Measurements from ENCODE around the gene NCK2. TPM values are rescaled to one million over a fixed set of nuclear protein-coding genes. Genes with fewer than 3 reads are reported as not detected.

The NCK2 gene
- total RNA-seq, 1 donor from 2014 or later, result 42.3 TPM

DNA sequence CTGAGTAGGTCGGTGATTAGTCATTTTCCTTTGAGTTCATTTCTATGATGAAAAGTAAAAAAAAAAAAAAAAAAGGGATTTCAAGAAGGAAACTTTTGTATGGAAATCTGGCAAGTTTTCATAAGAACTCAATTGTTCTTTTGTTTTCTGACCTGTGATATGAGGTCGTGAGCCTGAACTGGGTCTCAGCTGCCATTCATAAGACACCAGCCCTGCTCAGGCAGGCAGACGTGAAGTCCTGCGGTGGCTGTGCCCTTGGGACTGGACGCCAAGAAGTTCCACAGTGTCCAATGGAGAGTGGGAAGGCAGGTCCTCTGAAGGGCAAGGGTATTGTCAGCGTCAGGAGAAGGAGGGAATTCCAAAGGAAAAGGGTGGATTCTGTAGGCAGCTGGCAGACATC is 183.9 kb downstream of the NCK2 start:
- no peak overlapping the region for H3K27ac ChIP-seq (ENCODE audit: low read depth, low read length)
- H3K4me3 ChIP-seq (ENCODE audit: low read length in 3 of 3), result no peak overlapping the region
- H3K9ac ChIP-seq (ENCODE audit: low read depth in 1 of 3, low read length in 3 of 3), result no peak overlapping the region
- H3K27me3 ChIP-seq (ENCODE audit: control insufficient read depth in 3 of 3, insufficient read depth in 3 of 3, low read length in 3 of 3), result no peaks in the 10 kb centered on the region
- no peaks in the 10 kb centered on the region for H3K9me3 ChIP-seq (ENCODE audit: control insufficient read depth in 3 of 3, low read length in 3 of 3)
- H3K36me3 ChIP-seq (ENCODE audit: control insufficient read depth in 3 of 3, insufficient read depth in 3 of 3, low read length in 3 of 3), result no peaks in the 10 kb centered on the region
- H3K4me1 ChIP-seq (ENCODE audit: control insufficient read depth in 3 of 3, insufficient read depth in 3 of 3, low read length in 3 of 3), result peaks cover 0 to 4% (median 3%) of the 10 kb centered on the region in 3 donors

GRCh38 chr2:105929516-105929915 is 184.8 kb downstream of the NCK2 start:
- Histone ChIP-seq H3K9me3 (ENCODE audit: control insufficient read depth in 3 of 3, low read length in 3 of 3) (peaks cover 0 to 2% (median 0%) of the 10 kb centered on the region in 3 donors), H3K4me3 (ENCODE audit: low read length in 3 of 3) (no peak overlapping the region), H3K36me3 (ENCODE audit: control insufficient read depth in 3 of 3, insufficient read depth in 3 of 3, low read length in 3 of 3) (no peaks in the 10 kb centered on the region), H3K27ac (ENCODE audit: low read depth, low read length) (no peak overlapping the region), H3K4me1 (ENCODE audit: control insufficient read depth in 3 of 3, insufficient read depth in 3 of 3, low read length in 3 of 3) (peaks cover 3 to 10% (median 3%) of the 10 kb centered on the region in 3 donors), H3K9ac (ENCODE audit: low read depth in 1 of 3, low read length in 3 of 3) (no peak overlapping the region), H3K27me3 (ENCODE audit: control insufficient read depth in 3 of 3, insufficient read depth in 3 of 3, low read length in 3 of 3) (no peaks in the 10 kb centered on the region)

- H3K4me3 ChIP-seq (ENCODE audit: low read length in 3 of 3), result no peak overlapping the region
- no peak overlapping the region for H3K9ac ChIP-seq (ENCODE audit: low read depth in 1 of 3, low read length in 3 of 3)
- peaks cover 3 to 11% (median 9%) of the 10 kb centered on the region in 3 donors for H3K4me1 ChIP-seq (ENCODE audit: control insufficient read depth in 3 of 3, insufficient read depth in 3 of 3, low read length in 3 of 3)
- H3K9me3 ChIP-seq (ENCODE audit: control insufficient read depth in 3 of 3, low read length in 3 of 3), result peaks cover 0 to 2% (median 0%) of the 10 kb centered on the region in 3 donors
- no peak overlapping the region for H3K27ac ChIP-seq (ENCODE audit: low read depth, low read length)
- no peaks in the 10 kb centered on the region for H3K27me3 ChIP-seq (ENCODE audit: control insufficient read depth in 3 of 3, insufficient read depth in 3 of 3, low read length in 3 of 3)
- no peaks in the 10 kb centered on the region for H3K36me3 ChIP-seq (ENCODE audit: control insufficient read depth in 3 of 3, insufficient read depth in 3 of 3, low read length in 3 of 3)
Measured at GRCh38 chr2:105932582-105932981, 187.9 kb downstream of the NCK2 start.

DNA sequence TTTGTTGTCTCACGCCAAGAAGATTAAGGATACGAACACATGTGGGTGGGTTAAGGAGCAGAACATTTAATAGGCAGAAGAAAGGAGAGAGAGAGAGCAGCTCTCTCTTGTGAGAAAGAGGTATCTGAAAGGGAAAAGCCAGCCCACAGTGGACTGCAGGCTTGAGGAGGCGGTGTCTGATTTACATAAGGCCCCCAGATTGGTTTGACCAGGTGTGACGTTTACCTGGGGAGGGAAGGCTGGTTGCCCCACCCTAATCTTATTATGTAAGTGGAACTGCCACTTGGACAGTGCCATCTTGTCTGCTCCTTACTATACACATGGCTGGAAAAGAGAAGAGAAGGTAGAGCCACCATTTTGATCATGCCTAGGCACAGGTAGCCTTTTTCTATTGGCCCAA is 189.2 kb downstream of the NCK2 start:
- H3K4me3 ChIP-seq (ENCODE audit: low read length in 3 of 3), result no peak overlapping the region
- H3K9ac ChIP-seq (ENCODE audit: low read depth in 1 of 3, low read length in 3 of 3), result peak overlapping the region in 1 of 3 donors; percentile 33
- H3K27me3 ChIP-seq (ENCODE audit: control insufficient read depth in 3 of 3, insufficient read depth in 3 of 3, low read length in 3 of 3), result no peaks in the 10 kb centered on the region
- H3K27ac ChIP-seq (ENCODE audit: low read depth, low read length), result peak overlapping the region; percentile 14
- H3K4me1 ChIP-seq (ENCODE audit: control insufficient read depth in 3 of 3, insufficient read depth in 3 of 3, low read length in 3 of 3), result peaks cover 3 to 11% (median 9%) of the 10 kb centered on the region in 3 donors
- H3K36me3 ChIP-seq (ENCODE audit: control insufficient read depth in 3 of 3, insufficient read depth in 3 of 3, low read length in 3 of 3), result no peaks in the 10 kb centered on the region
- H3K9me3 ChIP-seq (ENCODE audit: control insufficient read depth in 3 of 3, low read length in 3 of 3), result peaks cover 0 to 2% (median 0%) of the 10 kb centered on the region in 3 donors

GRCh38 chr2:105934467-105934866 is 189.8 kb downstream of the NCK2 start:
- H3K27ac ChIP-seq (ENCODE audit: low read depth, low read length), result peak overlapping the region; percentile 14
- peak overlapping the region in 1 of 3 donors; percentile 33 for H3K9ac ChIP-seq (ENCODE audit: low read depth in 1 of 3, low read length in 3 of 3)
- H3K4me1 ChIP-seq (ENCODE audit: control insufficient read depth in 3 of 3, insufficient read depth in 3 of 3, low read length in 3 of 3), result peaks cover 2 to 9% (median 8%) of the 10 kb centered on the region in 3 donors
- peaks cover 0 to 3% (median 0%) of the 10 kb centered on the region in 3 donors for H3K9me3 ChIP-seq (ENCODE audit: control insufficient read depth in 3 of 3, low read length in 3 of 3)
- H3K27me3 ChIP-seq (ENCODE audit: control insufficient read depth in 3 of 3, insufficient read depth in 3 of 3, low read length in 3 of 3), result no peaks in the 10 kb centered on the region
- H3K4me3 ChIP-seq (ENCODE audit: low read length in 3 of 3), result peak overlapping the region in 1 of 3 donors; percentile 16
- H3K36me3 ChIP-seq (ENCODE audit: control insufficient read depth in 3 of 3, insufficient read depth in 3 of 3, low read length in 3 of 3), result no peaks in the 10 kb centered on the region

DNA sequence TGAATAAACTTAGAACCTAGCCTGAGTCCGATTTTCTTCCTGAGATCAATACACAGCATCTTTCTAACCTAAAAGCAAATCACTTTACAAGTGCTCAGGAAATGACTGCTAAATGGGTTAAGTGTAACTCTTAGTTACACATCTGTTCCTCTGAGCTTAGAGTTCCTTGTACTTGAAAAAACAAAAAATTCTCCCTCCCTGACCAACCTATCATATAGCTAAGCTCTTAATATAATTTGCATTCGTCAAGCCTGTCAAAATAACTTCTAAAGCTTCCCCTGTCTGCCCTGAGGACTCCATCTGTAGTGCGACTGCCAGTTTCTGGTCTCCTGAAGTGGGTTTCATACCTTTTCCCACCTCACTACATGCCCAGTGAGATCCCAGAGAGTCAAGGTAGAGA is 190.4 kb downstream of the NCK2 start:
- Histone ChIP-seq H3K4me3 (ENCODE audit: low read length in 3 of 3) (no peak overlapping the region), H3K27me3 (ENCODE audit: control insufficient read depth in 3 of 3, insufficient read depth in 3 of 3, low read length in 3 of 3) (no peaks in the 10 kb centered on the region), H3K4me1 (ENCODE audit: control insufficient read depth in 3 of 3, insufficient read depth in 3 of 3, low read length in 3 of 3) (peaks cover 0 to 9% (median 7%) of the 10 kb centered on the region in 3 donors), H3K27ac (ENCODE audit: low read depth, low read length) (no peak overlapping the region), H3K9ac (ENCODE audit: low read depth in 1 of 3, low read length in 3 of 3) (no peak overlapping the region), H3K36me3 (ENCODE audit: control insufficient read depth in 3 of 3, insufficient read depth in 3 of 3, low read length in 3 of 3) (no peaks in the 10 kb centered on the region), H3K9me3 (ENCODE audit: control insufficient read depth in 3 of 3, low read length in 3 of 3) (peaks cover 0 to 4% (median 0%) of the 10 kb centered on the region in 3 donors)

DNA sequence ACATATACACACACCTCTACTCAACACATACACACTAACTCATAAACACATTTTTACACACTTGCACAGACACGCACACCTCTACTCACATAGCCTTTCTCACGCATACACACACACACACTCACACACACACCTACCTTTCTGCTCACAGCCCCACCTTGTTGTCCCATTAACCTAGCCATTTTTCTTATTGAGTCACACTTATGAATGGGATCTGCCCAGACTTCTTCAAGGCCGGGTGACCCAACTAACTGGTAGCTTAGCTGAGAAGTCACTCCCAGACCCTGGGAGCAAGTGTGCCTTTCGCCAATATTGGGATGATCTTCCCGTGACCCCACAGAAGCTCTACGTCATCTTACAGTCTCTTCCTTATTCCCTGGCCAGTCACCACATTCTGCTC is 192.2 kb downstream of the NCK2 start:
- H3K36me3 ChIP-seq (ENCODE audit: control insufficient read depth in 3 of 3, insufficient read depth in 3 of 3, low read length in 3 of 3), result no peaks in the 10 kb centered on the region
- peaks cover 0 to 4% (median 0%) of the 10 kb centered on the region in 3 donors for H3K9me3 ChIP-seq (ENCODE audit: control insufficient read depth in 3 of 3, low read length in 3 of 3)
- no peak overlapping the region for H3K27ac ChIP-seq (ENCODE audit: low read depth, low read length)
- no peak overlapping the region for H3K4me3 ChIP-seq (ENCODE audit: low read length in 3 of 3)
- H3K9ac ChIP-seq (ENCODE audit: low read depth in 1 of 3, low read length in 3 of 3), result no peak overlapping the region
- no peaks in the 10 kb centered on the region for H3K27me3 ChIP-seq (ENCODE audit: control insufficient read depth in 3 of 3, insufficient read depth in 3 of 3, low read length in 3 of 3)
- H3K4me1 ChIP-seq (ENCODE audit: control insufficient read depth in 3 of 3, insufficient read depth in 3 of 3, low read length in 3 of 3), result peaks cover 0 to 9% (median 7%) of the 10 kb centered on the region in 3 donors

GRCh38 chr2:105937498-105938097 is 192.9 kb downstream of the NCK2 start:
- H3K27ac ChIP-seq (ENCODE audit: low read depth, low read length), result no peak overlapping the region
- no peak overlapping the region for H3K9ac ChIP-seq (ENCODE audit: low read depth in 1 of 3, low read length in 3 of 3)
- H3K9me3 ChIP-seq (ENCODE audit: control insufficient read depth in 3 of 3, low read length in 3 of 3), result peaks cover 0 to 4% (median 0%) of the 10 kb centered on the region in 3 donors
- no peak overlapping the region for H3K4me3 ChIP-seq (ENCODE audit: low read length in 3 of 3)
- H3K4me1 ChIP-seq (ENCODE audit: control insufficient read depth in 3 of 3, insufficient read depth in 3 of 3, low read length in 3 of 3), result peaks cover 0 to 9% (median 7%) of the 10 kb centered on the region in 3 donors
- no peaks in the 10 kb centered on the region for H3K36me3 ChIP-seq (ENCODE audit: control insufficient read depth in 3 of 3, insufficient read depth in 3 of 3, low read length in 3 of 3)
- H3K27me3 ChIP-seq (ENCODE audit: control insufficient read depth in 3 of 3, insufficient read depth in 3 of 3, low read length in 3 of 3), result no peaks in the 10 kb centered on the region
